ENCODE measurements around the gene MAPK10. TPM values are rescaled to one million over a fixed set of nuclear protein-coding genes. Genes with fewer than 3 reads are reported as not detected.

Gene MAPK10
- total RNA-seq, 1 experiment from 2014 or later = 4.7 TPM

GRCh38 chr4:86096373-86096772 is 263.5 kb downstream of the MAPK10 start:
- H2AK5ac ChIP-seq (ENCODE audit: insufficient read length, low read length) = no peak overlapping the region
- H3K23ac ChIP-seq (ENCODE audit: insufficient read length, low read depth, low read length) = no peak overlapping the region
- Mint-ChIP-seq H3K4me3 (no peak overlapping the region), H3K27ac (no peak overlapping the region), H3K36me3 (ENCODE audit: insufficient read depth in 1 of 3, low read depth in 3 of 3) (no peaks in the 10 kb centered on the region), H3K9me3 (no peaks in the 10 kb centered on the region), H3K4me1 (peaks cover 5 to 10% of the 10 kb centered on the region in 2 experiments; a peak in 3 of 4 replicates), H3K27me3 (ENCODE audit: low read depth) (no peaks in the 10 kb centered on the region)
- no peak overlapping the region for H3K14ac ChIP-seq (ENCODE audit: insufficient read depth, low read length)
- H3K9me3 ChIP-seq (ENCODE audit: control insufficient read depth, low read depth, low read length) = no peaks in the 10 kb centered on the region
- H4K8ac ChIP-seq (replicated peaks; ENCODE audit: insufficient read length, low read depth, low read length) = no peak overlapping the region
- H3K79me2 ChIP-seq (ENCODE audit: insufficient read depth, low read length) = no peaks in the 10 kb centered on the region
- no peak overlapping the region for H3T11ph ChIP-seq (ENCODE audit: low read length)
- no peak overlapping the region for H2BK20ac ChIP-seq (ENCODE audit: low read depth, low read length, poor library complexity, severe bottlenecking)
- no peaks in the 10 kb centered on the region for H4K20me1 ChIP-seq (ENCODE audit: control insufficient read depth, insufficient read depth, insufficient read length)
- TF ChIP-seq CTCF (conservative IDR thresholded peaks at IDR 0.05) = no peak
- no peak overlapping the region for H2BK120ac ChIP-seq (ENCODE audit: low read depth, low read length, poor library complexity, severe bottlenecking)
- no peaks in the 10 kb centered on the region for H3K23me2 ChIP-seq (ENCODE audit: insufficient read length, low read depth, low read length, poor library complexity, severe bottlenecking)
- no peak overlapping the region for H3K9ac ChIP-seq (ENCODE audit: extremely low read depth, insufficient read length, low read length)
- H3K4ac ChIP-seq (ENCODE audit: low read depth, low read length) = no peak overlapping the region
- no peak overlapping the region for H2BK5ac ChIP-seq (ENCODE audit: insufficient read length, low read length)
- no peaks in the 10 kb centered on the region for H3K27me3 ChIP-seq (ENCODE audit: insufficient read depth, low read length)
- no peak overlapping the region for H4K5ac ChIP-seq (ENCODE audit: insufficient read length, low read depth, low read length)
- no peak overlapping the region for H4K91ac ChIP-seq (ENCODE audit: insufficient read length, low read depth, low read length)
- no peaks in the 10 kb centered on the region for H3K4me1 ChIP-seq (ENCODE audit: insufficient read depth, low read length)
- H3K18ac ChIP-seq (ENCODE audit: insufficient read length, low read depth, low read length) = no peak overlapping the region
- no CpG with 5 or more reads among the region's 2 CpGs for WGBS (ENCODE audit: extremely low coverage, insufficient read length, low lambda C conversion rate)
- no peak for DNase-seq
- H2BK15ac ChIP-seq (ENCODE audit: low read depth, low read length) = no peak overlapping the region
- no peak overlapping the region for H3K56ac ChIP-seq (ENCODE audit: insufficient read length, low read depth, low read length)
- no peak overlapping the region for H2BK12ac ChIP-seq (ENCODE audit: insufficient read length, low read depth, low read length)
- H3K79me1 ChIP-seq (ENCODE audit: insufficient read depth, low read depth, low read length, poor library complexity, severe bottlenecking) = no peaks in the 10 kb centered on the region
- H3K4me2 ChIP-seq (ENCODE audit: insufficient read depth, insufficient read length, low read length) = no peak overlapping the region
- H3K27ac ChIP-seq (ENCODE audit: insufficient read length, low read depth, low read length) = no peak overlapping the region
- H2AFZ ChIP-seq (ENCODE audit: low read length) = no peak overlapping the region
